ENCODE data around the gene EMP3.
"Not testable (repeated sequence)": the region's sequence is repeated elsewhere in the genome, so short reads cannot be mapped to it uniquely, and the experiment has no call there.

EMP3 gene

DNA sequence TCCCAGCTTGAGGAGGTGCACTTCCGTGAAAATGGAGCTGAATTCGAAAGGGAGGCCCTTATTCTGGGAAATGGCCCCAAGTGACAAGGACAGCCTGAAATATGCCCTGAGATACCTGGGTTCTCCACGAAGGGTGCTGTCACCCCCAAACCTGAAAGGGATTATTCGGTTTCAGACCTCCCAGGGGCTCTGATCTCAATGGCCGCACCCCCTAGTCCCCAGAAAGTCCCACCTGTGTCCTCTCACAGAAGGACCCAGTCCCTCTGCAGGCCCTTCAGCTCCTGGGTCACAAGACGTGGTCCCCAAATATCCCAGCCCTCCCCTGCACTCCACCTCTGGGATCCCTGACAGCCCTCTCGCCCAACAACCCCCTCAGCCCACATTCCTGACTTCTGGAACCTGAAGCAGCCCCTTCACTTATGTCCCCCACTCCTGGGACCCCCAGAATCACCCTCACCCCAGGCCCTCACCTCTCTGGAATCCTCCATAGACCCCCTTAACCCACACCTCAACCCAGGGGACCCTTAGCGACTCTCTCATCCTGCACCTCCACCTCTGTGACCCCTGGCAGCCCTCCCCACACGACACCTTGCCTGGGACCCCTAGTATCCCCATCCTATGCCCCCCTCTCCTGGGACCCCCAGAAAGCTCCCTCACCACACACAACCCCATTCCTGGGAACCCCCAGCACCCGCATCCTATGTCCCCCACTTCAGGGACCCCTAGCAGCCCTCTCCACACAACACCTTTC is 39.4 kb downstream of the EMP3 start:
- TF ChIP-seq, protein P1, sequence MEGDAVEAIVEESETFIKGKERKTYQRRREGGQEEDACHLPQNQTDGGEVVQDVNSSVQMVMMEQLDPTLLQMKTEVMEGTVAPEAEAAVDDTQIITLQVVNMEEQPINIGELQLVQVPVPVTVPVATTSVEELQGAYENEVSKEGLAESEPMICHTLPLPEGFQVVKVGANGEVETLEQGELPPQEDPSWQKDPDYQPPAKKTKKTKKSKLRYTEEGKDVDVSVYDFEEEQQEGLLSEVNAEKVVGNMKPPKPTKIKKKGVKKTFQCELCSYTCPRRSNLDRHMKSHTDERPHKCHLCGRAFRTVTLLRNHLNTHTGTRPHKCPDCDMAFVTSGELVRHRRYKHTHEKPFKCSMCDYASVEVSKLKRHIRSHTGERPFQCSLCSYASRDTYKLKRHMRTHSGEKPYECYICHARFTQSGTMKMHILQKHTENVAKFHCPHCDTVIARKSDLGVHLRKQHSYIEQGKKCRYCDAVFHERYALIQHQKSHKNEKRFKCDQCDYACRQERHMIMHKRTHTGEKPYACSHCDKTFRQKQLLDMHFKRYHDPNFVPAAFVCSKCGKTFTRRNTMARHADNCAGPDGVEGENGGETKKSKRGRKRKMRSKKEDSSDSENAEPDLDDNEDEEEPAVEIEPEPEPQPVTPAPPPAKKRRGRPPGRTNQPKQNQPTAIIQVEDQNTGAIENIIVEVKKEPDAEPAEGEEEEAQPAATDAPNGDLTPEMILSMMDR (IDR thresholded peaks at IDR 0.05; ENCODE audit: low read depth, low read length, missing control alignments) = peak; percentile 5
- DNase-seq (ENCODE audit: low read depth) = no peak
- peak overlapping the region; percentile 49 for H3K4me3 ChIP-seq (ENCODE audit: low read depth, low read length)

- no peak overlapping the region for H3K4me3 ChIP-seq (ENCODE audit: low read depth, low read length)
- DNase-seq (ENCODE audit: low read depth) = no peak
- TF ChIP-seq, protein P1 (IDR thresholded peaks at IDR 0.05; ENCODE audit: low read depth, low read length, missing control alignments) = no peak
These were observed 40.2 kb downstream of the EMP3 start for GRCh38 chr19:48365602-48366001.

- TF ChIP-seq, protein P1 (IDR thresholded peaks at IDR 0.05; ENCODE audit: low read depth, low read length, missing control alignments) = no peak
- H3K4me3 ChIP-seq (ENCODE audit: low read depth, low read length) = no peak overlapping the region
- DNase-seq (ENCODE audit: low read depth) = no peak
These were observed 42.5 kb downstream of the EMP3 start for GRCh38 chr19:48367855-48368254.

DNA sequence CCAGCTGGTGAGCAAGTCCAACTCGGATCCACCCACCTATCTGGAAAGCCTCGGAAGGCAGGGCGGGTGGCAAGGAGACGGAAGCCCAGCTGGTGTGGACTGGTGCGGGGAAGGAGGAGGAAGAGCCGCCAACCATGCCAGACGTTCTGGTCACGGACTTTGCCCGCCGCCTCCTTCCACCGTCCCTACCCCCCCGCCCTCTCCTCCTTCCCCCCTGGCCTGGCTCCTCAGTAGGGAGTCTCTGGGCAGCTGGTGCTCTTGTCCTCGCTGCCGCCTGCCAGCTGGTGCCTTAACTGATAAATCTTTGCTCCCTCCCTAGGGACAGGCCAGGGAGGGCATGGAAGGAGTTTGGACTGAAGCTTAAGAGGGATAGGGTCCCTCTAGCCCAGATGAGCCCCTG is 43.6 kb downstream of the EMP3 start:
- TF ChIP-seq, protein P1 (IDR thresholded peaks at IDR 0.05; ENCODE audit: low read depth, low read length, missing control alignments) = no peak

DNA sequence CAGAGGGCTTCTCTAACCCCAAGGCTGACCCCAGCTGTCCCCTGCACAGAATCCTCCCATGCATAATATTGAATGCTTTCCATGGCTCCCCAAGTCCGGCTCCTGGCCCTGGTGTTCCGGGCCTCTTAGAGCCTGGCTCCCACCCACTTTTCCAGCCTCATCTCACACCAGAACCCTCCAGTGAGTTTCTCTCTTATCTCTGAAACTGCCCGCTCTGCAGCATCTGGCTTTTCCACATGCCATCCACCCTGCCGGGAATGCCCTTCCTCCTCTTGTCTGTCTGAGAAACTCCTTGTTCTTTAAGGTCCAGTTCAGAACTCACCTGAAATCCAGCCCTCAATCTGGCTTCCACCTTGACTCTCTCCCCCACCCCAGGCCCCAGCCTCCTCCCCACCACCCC is 45.6 kb downstream of the EMP3 start:
- TF ChIP-seq, protein P1 (IDR thresholded peaks at IDR 0.05; ENCODE audit: low read depth, low read length, missing control alignments) = no peak
- DNase-seq (ENCODE audit: low read depth) = no peak
- no peak overlapping the region for H3K4me3 ChIP-seq (ENCODE audit: low read depth, low read length)

More for the DNA sequence above, 43.6 kb downstream of the EMP3 start:
- DNase-seq (ENCODE audit: low read depth) = no peak
- H3K4me3 ChIP-seq (ENCODE audit: low read depth, low read length) = no peak overlapping the region

DNA sequence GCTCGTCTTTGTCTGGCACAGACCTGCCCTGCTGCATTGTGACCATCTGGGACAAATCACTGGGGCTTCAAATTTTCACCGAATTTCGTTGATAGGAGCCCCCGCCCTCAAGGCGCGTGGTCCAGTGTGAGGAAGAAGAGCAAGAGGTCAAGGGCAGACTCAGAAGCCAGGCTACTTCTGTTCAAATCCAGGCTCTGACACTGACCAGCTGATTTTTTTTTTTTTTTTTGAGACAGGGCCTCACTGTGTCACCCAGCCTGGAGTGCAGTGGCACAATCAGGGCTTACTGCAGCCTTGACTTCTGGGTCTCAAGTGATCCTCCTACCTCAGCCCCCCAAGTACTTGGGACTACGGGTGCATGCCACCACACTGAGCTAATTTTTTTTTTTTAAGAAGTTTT is 46.0 kb downstream of the EMP3 start:
- TF ChIP-seq, protein P1 (IDR thresholded peaks at IDR 0.05; ENCODE audit: low read depth, low read length, missing control alignments) = no peak
- DNase-seq (ENCODE audit: low read depth) = no peak
- no peak overlapping the region for H3K4me3 ChIP-seq (ENCODE audit: low read depth, low read length)

DNA sequence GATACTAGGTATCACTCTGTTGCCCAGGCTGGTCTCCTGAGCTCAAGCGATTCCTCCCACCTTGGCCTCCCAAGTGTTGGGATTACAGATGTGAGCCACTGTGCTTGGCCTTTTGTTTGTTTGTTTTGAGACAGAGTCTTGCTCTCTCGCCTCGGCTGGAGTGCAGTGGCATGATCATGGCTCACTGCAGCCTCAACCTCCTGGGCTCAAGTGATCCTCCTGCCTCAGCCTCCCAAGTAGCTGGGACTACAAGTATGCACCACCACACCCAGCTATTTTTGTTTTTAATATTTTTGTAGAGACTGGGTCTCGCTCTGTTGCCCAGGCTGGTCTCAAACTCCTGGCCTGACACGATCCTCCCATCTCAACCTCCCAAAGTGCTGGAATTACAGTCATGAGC is 46.4 kb downstream of the EMP3 start:
- not testable (repeated sequence) for H3K4me3 ChIP-seq (ENCODE audit: low read depth, low read length); DNase-seq (ENCODE audit: low read depth)
